ENCODE data around the gene SPAM1.

DNA sequence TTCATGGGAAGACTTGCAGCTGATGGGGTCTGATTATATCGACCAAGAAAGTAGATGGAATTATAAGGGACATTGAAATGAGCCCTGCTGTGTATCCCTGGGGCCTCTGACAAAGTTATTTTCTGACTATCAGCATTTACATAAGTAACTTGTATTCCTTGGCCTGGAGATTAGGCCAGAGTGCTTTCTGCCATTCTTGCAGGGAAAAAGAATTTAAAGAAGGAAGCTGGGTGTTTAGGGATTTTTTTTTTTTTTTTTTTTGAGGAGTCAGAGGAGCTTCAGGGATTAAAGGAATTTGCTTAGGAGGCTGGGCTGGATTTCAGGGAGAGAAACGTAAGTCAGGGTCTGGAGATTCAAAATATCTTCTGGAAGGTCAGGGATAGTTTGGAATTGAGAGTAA lies 4.6 kb downstream of the SPAM1 start:
- TF ChIP-seq HOXA7 (CRISPR knock-in tag; IDR thresholded peaks at IDR 0.05) (no peak), ZC3H11A (IDR thresholded peaks at IDR 0.05) (no peak), ZFP36 (IDR thresholded peaks at IDR 0.05; ENCODE audit: borderline replicate concordance, partially characterized antibody) (no peak), POLR2A (IDR thresholded peaks at IDR 0.05; ENCODE audit: low read length) (no peak), HOXB13 (CRISPR knock-in tag; IDR thresholded peaks at IDR 0.05; ENCODE audit: low read depth) (no peak), ESRRA (IDR thresholded peaks at IDR 0.05; ENCODE audit: borderline replicate concordance, low read length) (no peak)

Data from A549 (cell line).